ENCODE data around the gene EMILIN1.

Gene EMILIN1

GRCh38 chr2:27078267-27079194 is at the start of gene EMILIN1:
Gene EMILIN1 (plus strand): TSS chr2:27078615. CDS start chr2:27079066, 451 bp downstream.
- in situ Hi-C loops (cut with MboI; ENCODE audit: low sequenced_read_pairs) = no loop called here

- in situ Hi-C loops (cut with MboI; ENCODE audit: low sequenced_read_pairs) = no loop called here
These were observed 49.4 kb upstream of the EMILIN1 start for GRCh38 chr2:27029051-27029450.

GRCh38 chr2:27032495-27033252 is 45.7 kb upstream of the EMILIN1 start, which contains the start of gene TMEM214:
Gene TMEM214 (plus strand): TSS chr2:27032965. CDS start chr2:27033016, 51 bp downstream.
- in situ Hi-C loops (cut with MboI; ENCODE audit: low sequenced_read_pairs) = no loop called here

GRCh38 chr2:27033253-27033852 is 45.1 kb upstream of the EMILIN1 start:
- in situ Hi-C loops (cut with MboI; ENCODE audit: low sequenced_read_pairs) = no loop called here

GRCh38 chr2:27038012-27038411 is 40.4 kb upstream of the EMILIN1 start:
- in situ Hi-C loops (cut with MboI; ENCODE audit: low sequenced_read_pairs) = no loop called here

GRCh38 chr2:27038631-27039339 is 39.6 kb upstream of the EMILIN1 start:
- in situ Hi-C loops (cut with MboI; ENCODE audit: low sequenced_read_pairs) = no loop called here

- in situ Hi-C loops (cut with MboI; ENCODE audit: low sequenced_read_pairs) = no loop called here
These were observed 39.0 kb upstream of the EMILIN1 start for GRCh38 chr2:27039426-27039825.

- in situ Hi-C loops (cut with MboI; ENCODE audit: low sequenced_read_pairs) = no loop called here
These were observed 38.5 kb upstream of the EMILIN1 start for GRCh38 chr2:27039871-27040270.

GRCh38 chr2:27040282-27040681 is 38.1 kb upstream of the EMILIN1 start:
- in situ Hi-C loops (cut with MboI; ENCODE audit: low sequenced_read_pairs) = no loop called here

GRCh38 chr2:27041752-27042151 is 36.7 kb upstream of the EMILIN1 start:
- in situ Hi-C loops (cut with MboI; ENCODE audit: low sequenced_read_pairs) = no loop called here

GRCh38 chr2:27042159-27042661 is 36.2 kb upstream of the EMILIN1 start:
- in situ Hi-C loops (cut with MboI; ENCODE audit: low sequenced_read_pairs) = no loop called here

- in situ Hi-C loops (cut with MboI; ENCODE audit: low sequenced_read_pairs) = no loop called here
These were observed 35.3 kb upstream of the EMILIN1 start for GRCh38 chr2:27042985-27043634.

- in situ Hi-C loops (cut with MboI; ENCODE audit: low sequenced_read_pairs) = no loop called here
These were observed 28.8 kb upstream of the EMILIN1 start for GRCh38 chr2:27049422-27050280.

- in situ Hi-C loops (cut with MboI; ENCODE audit: low sequenced_read_pairs) = no loop called here
These were observed 28.0 kb upstream of the EMILIN1 start for GRCh38 chr2:27050281-27050995.

GRCh38 chr2:27050996-27051901 is 27.2 kb upstream of the EMILIN1 start, which contains the start of gene AGBL5:
Gene AGBL5 (plus strand): TSS chr2:27051668. CDS start chr2:27052959, 1,291 bp downstream.
- in situ Hi-C loops (cut with MboI; ENCODE audit: low sequenced_read_pairs) = no loop called here

- in situ Hi-C loops (cut with MboI; ENCODE audit: low sequenced_read_pairs) = no loop called here
These were observed 26.3 kb upstream of the EMILIN1 start for GRCh38 chr2:27051902-27052645.

- in situ Hi-C loops (cut with MboI; ENCODE audit: low sequenced_read_pairs) = no loop called here
These were observed 25.1 kb upstream of the EMILIN1 start for GRCh38 chr2:27053321-27053720.

All from HL-60/S4 treated with retinoic acid at 250 ng/mL for 4 days and 3 days (cell line).